ENCODE measurements around the gene C4orf36. TPM values are rescaled to one million over a fixed set of nuclear protein-coding genes. Genes with fewer than 3 reads are reported as not detected.

The C4orf36 gene
- total and polyA plus RNA-seq, 2 of the 8 experiments (the other 6 are each of a cell fraction or from before 2014, with no cell fraction given): 1.2 to 1.5 TPM

DNA sequence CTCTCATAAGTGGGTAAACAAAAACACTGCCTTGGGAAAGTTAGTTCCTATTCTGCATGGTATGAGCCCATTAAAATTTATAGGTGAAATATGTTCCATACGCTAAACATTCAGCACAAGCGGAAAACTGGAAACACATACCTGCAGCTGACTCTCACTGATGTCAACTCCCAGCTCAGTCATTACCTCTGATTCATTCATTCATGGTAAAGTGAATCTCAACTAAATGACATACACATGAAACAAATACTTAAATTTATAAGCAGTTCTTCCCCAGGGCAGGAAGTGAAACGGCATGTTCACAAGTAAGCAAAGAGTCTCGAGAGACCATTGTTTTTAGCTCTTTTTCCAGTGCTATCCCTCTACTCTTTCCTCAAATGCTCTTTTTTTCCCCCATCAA, 44.7 kb downstream of the C4orf36 start:
- H2AK5ac ChIP-seq (ENCODE audit: low read depth, low read length): no peak overlapping the region
- ChIA-PET CTCF (ENCODE audit: partially characterized antibody) (interaction anchor here (0.9 to 2.7 kb wide), 2 partner anchors 29 to 31 kb away, joined by 3 to 8 read pairs; no protein-coding TSS in a partner anchor), POLR2A (ENCODE audit: partially characterized antibody) (interaction anchor here (1.3 kb wide), 1 partner anchor 45 kb away, joined by 4 read pairs; no protein-coding TSS in a partner anchor)
- H3K4me2 ChIP-seq (ENCODE audit: insufficient read depth in 1 of 2, low read depth in 2 of 2, low read length in 2 of 2): no peak overlapping the region
- H4K8ac ChIP-seq (ENCODE audit: extremely low read depth, insufficient read depth, low read length): no peak overlapping the region
- H3K4ac ChIP-seq (replicated peaks; ENCODE audit: insufficient read length, low read depth, low read length): no peak overlapping the region
- no peak overlapping the region for H2BK12ac ChIP-seq (ENCODE audit: low read depth, low read length)
- no peak overlapping the region for H3K27ac ChIP-seq (ENCODE audit: low read depth, low read length)
- H2BK15ac ChIP-seq (ENCODE audit: low read length): no peak overlapping the region
- H2BK120ac ChIP-seq (replicated peaks; ENCODE audit: low read depth, low read length): no peak overlapping the region
- H2BK5ac ChIP-seq (ENCODE audit: low read depth, low read length): no peak overlapping the region
- H3K4me3 ChIP-seq (ENCODE audit: extremely low read depth in 1 of 4, insufficient read depth in 2 of 4, low read depth in 3 of 4, low read length in 4 of 4): no peak overlapping the region
- H4K20me1 ChIP-seq (replicated peaks in 1 of 2; ENCODE audit: control insufficient read depth in 1 of 2, insufficient read depth in 2 of 2, low read length in 2 of 2): no peaks in the 10 kb centered on the region
- FAIRE-seq (no peak), DNase-seq (ENCODE audit: low read depth in 1 of 2, low spot score in 2 of 2) (no peak)
- H3K23ac ChIP-seq (ENCODE audit: insufficient read length): no peak overlapping the region
- no peaks in the 10 kb centered on the region for H3K79me1 ChIP-seq (ENCODE audit: low read depth, low read length)
- no peak overlapping the region for H3K14ac ChIP-seq (ENCODE audit: insufficient read length)
- no peaks in the 10 kb centered on the region for H3K79me2 ChIP-seq (ENCODE audit: control insufficient read depth in 1 of 2, insufficient read depth in 2 of 2, low read length in 2 of 2)
- H3K9me3 ChIP-seq (ENCODE audit: insufficient read depth in 2 of 2, low read depth in 1 of 2, low read length in 1 of 2): no peaks in the 10 kb centered on the region
- H3K23me2 ChIP-seq (ENCODE audit: low read depth, low read length): 0 out of 2 replicates have a peak, but pooled peaks cover 1% of the 10 kb centered on the region
- H3K4me1 ChIP-seq (replicated peaks in 1 of 4; ENCODE audit: control insufficient read depth in 3 of 4, insufficient read depth in 4 of 4, low read length in 3 of 4): no peaks in the 10 kb centered on the region
- TF ChIP-seq CEBPB (IDR thresholded peaks at IDR 0.05; ENCODE audit: low read depth, low read length) (no peak), RXRA (IDR thresholded peaks at IDR 0.05; ENCODE audit: insufficient read depth, low read depth, low read length) (no peak), TAF7 (optimal IDR thresholded peaks at IDR 0.05; ENCODE audit: borderline replicate concordance, low read depth, low read length) (no peak), POLR2AphosphoS5 (IDR thresholded peaks at IDR 0.05; ENCODE audit: low read depth, low read length) (no peak), GTF2F1 (IDR thresholded peaks at IDR 0.05; ENCODE audit: borderline replicate concordance, low read depth, low read length) (no peak)
- no peak overlapping the region for H4K91ac ChIP-seq (replicated peaks; ENCODE audit: insufficient read length, low read length)
- H3K18ac ChIP-seq (ENCODE audit: extremely low read depth, low read length): no peak overlapping the region
- H4K5ac ChIP-seq (ENCODE audit: insufficient read length, low read depth, low read length): no peak overlapping the region
- H3K9ac ChIP-seq (replicated peaks in 1 of 4; ENCODE audit: extremely low read depth in 1 of 4, low read depth in 3 of 4, low read length in 3 of 4): no peak overlapping the region
- H3K56ac ChIP-seq (replicated peaks; ENCODE audit: insufficient read length, low read depth, low read length): no peak overlapping the region
- H3K36me3 ChIP-seq (ENCODE audit: control insufficient read depth in 2 of 4, insufficient read depth in 4 of 4, low read length in 3 of 4): no peaks in the 10 kb centered on the region
- 90% methylated on average over 4 of the region's 4 CpGs; no CpG with 5 or more reads in 1 of the 2 experiments for WGBS, 2 experiments (ENCODE audit: extremely low coverage in 1 of 2, insufficient coverage in 1 of 2, insufficient read length in 1 of 2, insufficient replicate concordance in 2 of 2, low coverage in 1 of 2, low lambda C conversion rate in 2 of 2, missing lambda C conversion rate in 1 of 2)
- no peaks in the 10 kb centered on the region for H3K27me3 ChIP-seq (replicated peaks in 1 of 4; ENCODE audit: control insufficient read depth in 3 of 4, extremely low read depth in 1 of 4, insufficient read depth in 3 of 4, low read length in 3 of 4)
- H2AFZ ChIP-seq (ENCODE audit: low read length): 0 out of 2 replicates have a peak overlapping the region, but pooled peaks have one; percentile 4
- H2BK20ac ChIP-seq (ENCODE audit: low read length): no peak overlapping the region

Measured in H1 (cell line).